D721Med (cell line): ENCODE measurements around the gene PHF21B.

Experiments used
- DNase-seq: peaks from one replicate; pipeline ENCODE4 v3.0.0; 2011; ENCODE audit warnings: low spot score; ENCODE audit not compliant: insufficient read length
- FAIRE-seq: peaks from 2 replicates; lab custom pipeline; 2011; peaks lifted over from hg19 to GRCh38; lab: Jason Lieb, UNC
- TF ChIP-seq, protein P1 (sequence below): IDR thresholded peaks from 2 replicates; pipeline ENCODE4 v1.5.1; 2012; ENCODE audit warnings: mild to moderate bottlenecking, control low read depth; ENCODE audit not compliant: insufficient read depth; ENCODE audit errors: missing control alignments

PHF21B gene

DNA sequence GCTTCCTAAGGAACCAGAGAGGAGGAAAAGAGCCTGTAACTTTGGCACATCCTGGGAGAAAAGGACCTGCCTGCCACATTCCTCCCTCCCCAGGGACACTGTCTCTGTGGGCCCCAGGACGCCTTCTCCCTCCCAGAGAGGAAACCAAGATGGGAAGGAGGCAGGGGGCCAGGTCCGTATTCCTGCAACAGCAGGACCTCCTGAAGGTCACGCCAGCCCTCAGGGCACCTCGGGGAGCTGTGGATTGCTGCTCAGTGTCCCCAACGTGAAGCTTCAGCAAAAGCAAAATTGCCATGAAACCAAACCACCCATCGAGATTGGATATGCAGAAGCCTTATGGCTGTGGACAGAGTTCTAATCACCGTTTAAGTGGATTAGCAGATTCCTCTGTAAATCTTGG lies 170.7 kb downstream of the PHF21B start:
- DNase-seq (no peak), FAIRE-seq (no peak)

DNA sequence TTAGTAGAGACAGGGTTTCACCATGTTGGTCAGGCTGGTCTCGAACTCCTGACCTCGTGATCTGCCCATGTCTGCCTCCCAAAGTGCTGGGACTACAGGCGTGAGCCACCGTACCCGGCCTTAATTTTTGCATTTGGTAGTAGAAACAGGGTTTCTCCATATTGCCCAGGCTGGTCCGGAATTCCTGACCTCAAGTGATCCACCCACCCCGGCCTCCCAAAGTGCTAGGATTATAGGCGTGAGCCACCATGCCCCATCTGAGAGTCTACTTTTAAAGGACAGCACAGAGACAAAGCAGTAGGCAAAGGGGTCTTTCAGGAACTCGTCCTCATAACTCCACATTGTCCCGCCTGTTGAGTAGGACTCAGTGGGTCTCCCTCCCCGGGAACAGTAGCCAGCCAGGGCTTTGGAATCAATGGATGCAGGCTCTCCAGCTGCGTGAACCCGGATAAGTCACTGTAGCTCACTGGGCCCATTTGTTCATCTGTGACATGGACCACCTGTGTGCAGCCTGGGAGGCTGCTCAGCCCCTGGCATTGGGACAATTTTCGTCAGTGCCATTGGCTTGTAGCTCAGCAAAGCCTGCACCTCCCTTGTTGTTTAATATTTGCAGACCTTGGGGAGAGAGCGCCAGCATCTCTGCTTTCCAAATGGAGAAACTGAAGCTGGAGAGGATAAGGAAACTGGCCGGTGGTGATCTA lies 171.3 kb downstream of the PHF21B start:
- no peak for DNase-seq
- TF ChIP-seq, protein P1, sequence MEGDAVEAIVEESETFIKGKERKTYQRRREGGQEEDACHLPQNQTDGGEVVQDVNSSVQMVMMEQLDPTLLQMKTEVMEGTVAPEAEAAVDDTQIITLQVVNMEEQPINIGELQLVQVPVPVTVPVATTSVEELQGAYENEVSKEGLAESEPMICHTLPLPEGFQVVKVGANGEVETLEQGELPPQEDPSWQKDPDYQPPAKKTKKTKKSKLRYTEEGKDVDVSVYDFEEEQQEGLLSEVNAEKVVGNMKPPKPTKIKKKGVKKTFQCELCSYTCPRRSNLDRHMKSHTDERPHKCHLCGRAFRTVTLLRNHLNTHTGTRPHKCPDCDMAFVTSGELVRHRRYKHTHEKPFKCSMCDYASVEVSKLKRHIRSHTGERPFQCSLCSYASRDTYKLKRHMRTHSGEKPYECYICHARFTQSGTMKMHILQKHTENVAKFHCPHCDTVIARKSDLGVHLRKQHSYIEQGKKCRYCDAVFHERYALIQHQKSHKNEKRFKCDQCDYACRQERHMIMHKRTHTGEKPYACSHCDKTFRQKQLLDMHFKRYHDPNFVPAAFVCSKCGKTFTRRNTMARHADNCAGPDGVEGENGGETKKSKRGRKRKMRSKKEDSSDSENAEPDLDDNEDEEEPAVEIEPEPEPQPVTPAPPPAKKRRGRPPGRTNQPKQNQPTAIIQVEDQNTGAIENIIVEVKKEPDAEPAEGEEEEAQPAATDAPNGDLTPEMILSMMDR, result no peak
- FAIRE-seq, result no peak

More for the DNA sequence above, 170.7 kb downstream of the PHF21B start:
- TF ChIP-seq, protein P1, result no peak

DNA sequence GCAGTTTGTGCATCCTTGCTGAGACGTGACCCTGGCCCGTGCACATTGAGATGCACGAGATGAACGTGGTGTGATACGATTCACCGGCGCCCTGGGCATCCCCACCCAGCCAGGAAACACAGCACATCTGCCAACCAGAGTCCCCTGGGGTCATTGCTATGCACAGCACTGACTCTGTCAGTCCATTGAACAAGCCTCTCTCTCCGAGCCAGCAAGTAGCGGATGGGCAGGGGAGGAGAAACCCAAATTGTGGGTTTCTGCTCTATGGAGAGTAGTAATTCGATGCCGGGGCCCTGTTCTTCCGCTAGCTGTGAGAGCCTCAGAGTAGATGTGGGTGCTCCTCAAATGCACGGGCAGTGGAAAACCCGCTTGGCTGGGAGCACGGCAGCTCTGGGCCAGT lies 172.3 kb downstream of the PHF21B start:
- TF ChIP-seq, protein P1, result no peak
- FAIRE-seq (no peak), DNase-seq (no peak)

DNA sequence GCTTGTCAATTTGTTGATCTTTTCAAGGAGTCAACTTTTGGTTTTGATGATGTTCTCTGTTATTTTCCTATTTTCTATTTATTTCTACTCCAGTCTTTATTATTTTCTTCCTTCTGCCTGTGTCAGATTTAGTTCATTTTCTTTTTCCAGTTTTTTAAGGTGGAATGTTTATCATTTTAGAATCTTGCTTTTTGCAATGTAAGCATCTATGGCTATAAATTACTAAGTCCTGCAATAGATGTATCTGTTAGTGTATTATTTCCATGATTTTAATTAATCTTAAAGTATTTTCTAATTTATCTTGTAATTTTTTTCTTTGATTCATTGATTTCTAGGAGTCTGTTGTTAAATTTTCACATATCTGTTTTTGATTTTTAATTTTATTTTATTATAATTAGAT lies 175.7 kb downstream of the PHF21B start:
- DNase-seq, result no peak
- no peak for FAIRE-seq
- TF ChIP-seq, protein P1, result no peak

DNA sequence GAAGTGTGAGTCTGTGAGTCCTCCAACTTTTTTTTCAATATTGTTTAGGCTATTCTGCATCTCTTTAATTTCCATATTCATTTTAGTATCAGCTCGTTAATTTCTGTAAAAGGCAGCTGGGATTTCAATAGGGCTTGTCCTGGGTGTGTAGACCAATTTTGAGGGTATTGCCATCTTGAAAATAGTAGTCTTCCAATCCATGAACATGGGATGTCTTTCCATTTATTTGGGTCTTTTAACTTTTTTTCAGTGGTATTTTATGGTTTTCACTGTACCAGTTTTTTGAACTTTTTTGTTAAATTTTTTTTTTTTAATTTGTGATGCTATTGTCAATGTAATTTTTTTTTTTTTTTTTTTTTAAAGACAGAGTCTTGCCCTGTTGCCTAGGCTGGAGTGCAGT lies 177.9 kb downstream of the PHF21B start:
- DNase-seq, result no peak
- TF ChIP-seq, protein P1, result no peak
- no peak for FAIRE-seq
